GM19452 (cell line): ENCODE data around the gene CHP2.

ENCODE experiments used
- ATAC-seq: cut with Tn5 transposase; IDR thresholded peaks from one replicate; pipeline ENCODE4 v1.9.1; 2021; ENCODE audit not compliant: unreplicated experiment

Gene CHP2

GRCh38 chr16:23803591-23804123, 48.8 kb downstream of the CHP2 start:
- ATAC-seq: no peak

GRCh38 chr16:23807028-23807427, 52.2 kb downstream of the CHP2 start:
- no peak for ATAC-seq
